SK-MEL-5 (cell line): ENCODE data around the gene SLC17A4. TPM values are rescaled to one million over a fixed set of nuclear protein-coding genes. Genes with fewer than 3 reads are reported as not detected.
"Not testable (repeated sequence)": the region's sequence is repeated elsewhere in the genome, so short reads cannot be mapped to it uniquely, and the experiment has no call there.

Source experiments
- DNase-seq: peaks from one replicate; pipeline ENCODE4 v3.0.0-alpha.2; 2016; ENCODE audit warnings: low read depth, low spot score
- in situ Hi-C: cut with HindIII; loops from 2 replicates; pipeline ENCODE4 v1.10.0; 2016; ENCODE audit warnings: low sequenced_read_pairs, high pct_unique_total_duplicates, low pct_unique_long_range_greater_than_20kb
- total RNA-seq: library from RNA; depleted of rRNA; stranded (reverse); fragments of >200 nt; shearing (Covaris generic); gene quantifications from 2 replicates; pipeline ENCODE4 v1.2.3, GENCODE V29; 2014

SLC17A4 gene
- total RNA-seq, 1 experiment from 2014 or later, result not detected

GRCh38 chr6:25747477-25747876, 7.1 kb upstream of the SLC17A4 start:
- no peak for DNase-seq
- in situ Hi-C loops, result no loop called here

DNA sequence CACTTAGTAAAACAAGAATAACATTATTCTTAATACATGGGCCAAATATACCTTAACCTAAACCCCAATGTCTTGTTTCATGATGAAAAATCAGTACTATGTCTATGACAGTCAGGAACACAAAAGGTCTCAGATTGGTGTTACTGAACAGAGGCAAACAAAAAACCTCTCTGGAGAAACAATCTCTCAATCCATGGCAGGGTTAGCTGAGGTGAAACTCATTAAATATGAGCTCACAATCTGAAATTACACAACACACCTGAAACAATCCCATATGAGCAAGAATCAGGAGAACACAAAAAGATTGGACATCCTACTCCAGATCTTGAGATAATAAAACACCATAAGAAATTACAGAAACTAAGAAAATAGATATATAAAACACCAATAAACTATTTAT, 6.5 kb upstream of the SLC17A4 start:
- in situ Hi-C loops, result no loop called here
- no peak for DNase-seq

DNA sequence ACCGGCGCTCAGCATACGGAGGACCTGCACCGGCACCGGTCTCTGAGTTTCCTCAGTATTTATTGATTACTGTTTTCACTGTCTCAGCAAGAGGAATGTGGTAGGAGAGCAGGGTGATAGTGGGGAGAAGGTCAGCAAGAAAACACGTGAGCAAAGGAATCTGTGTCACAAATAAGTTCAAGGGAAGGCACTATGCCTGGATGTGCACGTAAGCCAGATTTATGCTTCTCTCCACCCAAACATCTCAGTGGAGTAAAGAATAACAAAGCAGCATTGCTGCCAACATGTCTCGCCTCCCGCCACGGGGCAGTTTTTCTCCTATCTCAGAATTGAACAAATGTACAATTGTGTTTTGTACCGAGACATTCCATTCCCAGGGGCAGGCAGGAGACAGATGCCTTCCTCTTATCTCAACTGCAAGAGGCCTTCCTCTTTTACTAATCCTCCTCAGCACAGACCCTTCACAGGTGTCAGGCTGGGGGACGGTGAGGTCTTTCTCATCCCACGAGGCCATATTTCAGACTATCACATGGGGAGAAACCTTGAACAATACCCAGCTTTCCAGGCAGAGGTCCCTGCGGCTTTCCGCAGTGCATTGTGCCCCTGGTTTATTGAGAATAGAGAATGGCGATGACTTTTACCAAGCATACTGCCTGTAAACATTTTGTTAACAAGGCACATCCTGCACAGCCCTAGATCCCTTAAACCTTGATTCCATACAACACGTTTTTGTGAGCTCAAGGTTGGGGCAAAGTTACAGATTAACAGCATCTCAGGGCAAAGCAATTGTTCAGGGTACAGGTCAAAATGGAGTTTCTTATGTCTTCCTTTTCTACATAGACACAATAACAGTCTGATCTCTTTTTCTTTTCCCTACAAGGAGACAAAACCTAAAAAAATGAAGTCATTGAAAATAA, 5.7 kb upstream of the SLC17A4 start:
- in situ Hi-C loops, result not testable (repeated sequence)
- DNase-seq, result peak; percentile 32

DNA sequence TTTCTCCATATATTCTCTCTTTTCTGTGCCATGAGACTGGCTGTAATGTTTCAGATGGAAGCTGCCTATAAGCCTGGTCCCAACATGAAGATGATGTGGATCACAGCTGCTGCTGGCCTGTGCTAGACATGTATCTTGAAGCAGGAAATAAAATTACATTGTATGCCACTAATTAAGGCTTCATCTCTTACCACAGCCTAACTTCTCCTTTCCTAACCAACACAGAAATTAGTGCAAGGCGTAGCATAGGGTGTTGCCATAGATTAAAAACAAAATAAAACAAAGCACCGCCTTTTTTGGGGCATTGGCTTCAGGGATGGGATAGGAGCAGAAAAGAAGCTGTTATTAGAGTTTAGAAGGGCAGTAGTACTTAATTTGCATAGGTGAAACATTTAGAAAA, 4.7 kb upstream of the SLC17A4 start:
- DNase-seq, result no peak
- in situ Hi-C loops, result no loop called here

GRCh38 chr6:25750906-25751305, 3.6 kb upstream of the SLC17A4 start:
- no peak for DNase-seq
- in situ Hi-C loops, result no loop called here

DNA sequence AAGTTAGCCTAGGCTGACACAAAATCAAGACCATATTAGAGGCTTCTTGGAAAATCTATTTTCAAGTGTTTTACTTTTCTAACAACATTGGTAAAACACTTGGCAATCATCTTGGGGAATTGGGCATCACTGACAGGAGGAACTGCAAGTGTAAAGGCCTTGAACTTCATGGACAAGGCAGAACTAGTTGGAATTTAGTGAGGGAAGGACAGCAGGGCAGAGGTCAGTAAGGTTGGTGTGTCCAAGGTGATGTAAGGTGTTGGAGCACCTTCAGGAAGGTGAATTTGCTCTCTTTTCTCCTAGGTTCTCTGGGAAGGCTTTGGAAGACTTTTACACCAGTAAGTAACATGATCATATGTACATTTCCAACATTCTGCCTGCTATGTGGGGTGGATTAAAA, 1.5 kb upstream of the SLC17A4 start:
- in situ Hi-C loops, result no loop called here
- no peak for DNase-seq

DNA sequence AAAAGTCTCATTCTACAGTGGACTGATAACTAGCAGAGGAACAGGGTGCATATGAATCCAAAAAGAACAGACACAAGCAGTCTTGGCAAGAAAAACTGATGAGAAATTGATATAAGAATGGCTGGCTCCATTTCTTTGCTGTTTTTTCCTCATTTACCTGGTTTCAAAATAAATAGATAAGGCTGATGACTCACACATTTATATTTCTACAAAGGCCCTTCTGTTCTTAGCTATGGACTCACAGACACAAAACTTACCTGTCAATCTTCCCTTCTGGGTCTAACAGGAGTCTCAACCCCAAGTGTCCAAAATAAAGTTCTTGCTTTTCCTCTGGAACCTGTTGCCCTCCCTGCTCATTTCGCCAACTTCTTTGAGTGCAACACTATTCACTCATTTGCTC, 941 bp downstream of the SLC17A4 start:
- no peak for DNase-seq
- in situ Hi-C loops, result no loop called here

GRCh38 chr6:25756382-25757363, 2.1 kb downstream of the SLC17A4 start:
- in situ Hi-C loops, result no loop called here
- no peak for DNase-seq

- in situ Hi-C loops, result no loop called here
These were observed 3.5 kb downstream of the SLC17A4 start for GRCh38 chr6:25757936-25758642.

DNA sequence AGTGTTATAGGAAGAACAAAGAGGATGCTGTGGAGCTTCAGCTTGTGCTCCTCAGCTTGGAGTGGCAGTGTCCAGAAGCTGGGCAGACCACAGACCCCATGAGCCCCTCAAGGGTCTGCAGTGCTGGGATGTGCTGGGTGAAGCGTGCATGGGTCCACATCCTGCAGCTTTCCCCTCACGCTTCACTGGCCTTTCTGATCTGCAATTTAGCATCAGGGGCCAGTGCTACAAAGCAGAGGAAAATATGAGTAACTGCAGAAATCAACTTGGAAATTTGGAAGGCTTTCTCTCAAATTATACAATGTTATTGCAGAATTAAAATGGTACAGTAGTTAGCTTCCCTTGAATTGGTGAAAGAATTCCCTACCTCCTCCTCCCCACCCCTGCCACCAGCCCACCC, 10.1 kb downstream of the SLC17A4 start:
- no peak for DNase-seq
- in situ Hi-C loops, result no loop called here

More at GRCh38 chr6:25757936-25758642, 3.5 kb downstream of the SLC17A4 start:
- DNase-seq, result no peak

DNA sequence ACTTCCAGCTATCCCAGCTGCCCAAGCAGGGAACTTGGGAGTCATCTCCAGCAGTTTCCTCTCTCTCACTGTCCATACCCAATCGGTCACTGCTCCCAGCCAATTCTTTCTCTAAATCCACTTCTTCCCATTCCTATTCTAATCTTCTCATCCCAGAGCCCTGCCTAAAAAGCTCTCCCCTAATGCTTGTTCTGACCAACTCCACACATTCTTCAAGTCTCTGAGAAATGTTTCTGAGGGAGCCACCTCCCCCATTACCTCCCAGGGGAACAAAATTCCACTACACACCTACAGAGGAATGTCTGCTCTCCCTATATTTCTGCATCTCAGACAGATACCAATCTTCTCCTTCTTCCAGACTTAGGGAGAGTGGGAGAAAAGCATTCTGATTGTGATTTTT, 14.0 kb downstream of the SLC17A4 start:
- no peak for DNase-seq
- in situ Hi-C loops, result no loop called here

DNA sequence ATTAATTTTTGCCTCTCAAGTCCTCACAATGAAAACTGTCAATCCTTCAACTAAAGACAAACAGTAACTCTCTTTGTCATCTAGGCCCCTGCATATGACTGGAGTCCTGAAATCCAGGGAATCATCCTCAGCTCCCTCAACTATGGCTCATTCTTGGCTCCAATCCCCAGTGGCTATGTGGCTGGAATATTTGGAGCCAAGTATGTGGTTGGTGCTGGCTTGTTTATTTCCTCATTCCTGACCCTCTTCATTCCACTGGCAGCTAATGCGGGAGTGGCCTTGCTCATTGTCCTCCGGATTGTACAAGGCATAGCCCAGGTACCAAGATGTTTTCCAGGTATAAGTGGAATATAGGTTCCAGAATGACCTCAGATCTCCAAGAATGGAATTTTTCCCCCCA, 15.4 kb downstream of the SLC17A4 start:
- in situ Hi-C loops, result no loop called here
- peak; percentile 52 for DNase-seq

- peak; percentile 13 for DNase-seq
- in situ Hi-C loops, result no loop called here
These were observed 19.7 kb downstream of the SLC17A4 start for GRCh38 chr6:25774120-25774715.

DNA sequence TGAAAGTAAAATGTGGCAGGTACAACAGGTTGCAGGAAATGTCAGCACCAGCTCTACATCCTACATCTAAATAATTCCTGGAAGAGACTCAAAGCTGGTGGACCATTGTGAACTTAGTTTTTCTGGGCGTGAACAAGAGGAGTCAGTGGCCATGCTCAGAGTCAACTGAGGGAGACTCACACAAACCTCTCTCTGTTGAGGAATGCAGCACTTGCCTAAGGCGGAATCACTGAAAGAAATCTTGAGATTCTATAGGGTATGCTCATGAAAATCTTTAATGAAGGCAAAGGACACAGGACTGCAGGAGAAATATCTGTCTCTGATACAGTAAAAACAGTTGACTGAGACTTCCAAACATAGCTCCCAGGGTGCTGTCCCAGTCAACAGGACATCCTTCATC, 22.5 kb downstream of the SLC17A4 start:
- peak; percentile 76 for DNase-seq
- in situ Hi-C loops, result no loop called here

- in situ Hi-C loops, result no loop called here
These were observed 23.5 kb downstream of the SLC17A4 start for GRCh38 chr6:25777856-25778649.

DNA sequence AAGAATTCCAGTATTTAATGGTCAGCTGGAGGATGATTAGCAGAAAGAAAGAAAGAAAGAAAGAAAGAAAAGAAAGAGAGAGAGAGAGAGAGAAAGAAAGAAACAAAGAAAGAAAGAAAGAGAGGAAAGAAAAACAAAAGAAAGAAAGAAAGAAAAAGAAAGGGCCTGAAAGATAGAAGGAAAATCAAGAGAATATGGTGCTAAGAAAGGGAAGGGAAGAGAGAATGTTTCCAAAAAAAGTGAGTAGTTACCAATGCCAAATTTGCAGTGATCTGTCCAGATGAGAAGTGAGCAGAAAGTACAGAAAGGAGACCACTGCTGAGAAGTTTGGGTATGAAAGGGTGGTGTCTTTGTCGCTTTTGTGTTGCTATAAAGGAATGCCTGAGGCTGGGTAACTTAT, 26.6 kb downstream of the SLC17A4 start:
- no peak for DNase-seq
- in situ Hi-C loops, result no loop called here

More at GRCh38 chr6:25777856-25778649, 23.5 kb downstream of the SLC17A4 start:
- no peak for DNase-seq

- in situ Hi-C loops, result no loop called here
- no peak for DNase-seq
These were observed 32.9 kb downstream of the SLC17A4 start for GRCh38 chr6:25787428-25787827.
